Hepatocyte (in vitro differentiated cells): Measurements from ENCODE around the gene PXDN.

Experiments
- EZH2 ChIP-seq: fragments of 200-600 bp; sonication (generic); IDR thresholded peaks from 2 replicates; pipeline ENCODE4 v1.6.1; 2016; ENCODE audit warnings: antibody characterized with exemption, mild to moderate bottlenecking, borderline replicate concordance
- TF ChIP-seq, protein P1 (sequence below): fragments of 200-600 bp; sonication (generic); IDR thresholded peaks from 2 replicates; pipeline ENCODE4 v1.5.1; 2016; ENCODE audit warnings: antibody characterized with exemption, mild to moderate bottlenecking; ENCODE audit not compliant: poor library complexity

DNA sequence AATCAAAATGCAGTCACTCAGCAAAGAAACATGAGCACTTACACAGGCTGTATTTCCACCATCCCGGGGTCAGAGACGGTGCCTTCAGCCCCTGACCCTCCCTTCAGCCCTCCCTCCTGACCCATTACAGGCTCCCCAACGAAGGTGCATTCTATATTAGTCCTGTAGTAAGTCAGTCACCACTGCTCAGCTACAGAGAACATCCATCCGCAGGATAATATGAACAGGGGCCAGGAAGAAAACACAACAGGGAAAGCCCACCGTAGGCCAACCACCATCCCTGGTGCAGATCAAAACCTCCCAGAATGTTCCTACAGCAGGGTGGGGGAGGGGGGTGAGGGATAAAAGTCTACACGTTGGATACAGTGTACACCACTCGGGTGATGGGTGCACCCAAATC, 15.1 kb downstream of the PXDN start:
- TF ChIP-seq, protein P1, sequence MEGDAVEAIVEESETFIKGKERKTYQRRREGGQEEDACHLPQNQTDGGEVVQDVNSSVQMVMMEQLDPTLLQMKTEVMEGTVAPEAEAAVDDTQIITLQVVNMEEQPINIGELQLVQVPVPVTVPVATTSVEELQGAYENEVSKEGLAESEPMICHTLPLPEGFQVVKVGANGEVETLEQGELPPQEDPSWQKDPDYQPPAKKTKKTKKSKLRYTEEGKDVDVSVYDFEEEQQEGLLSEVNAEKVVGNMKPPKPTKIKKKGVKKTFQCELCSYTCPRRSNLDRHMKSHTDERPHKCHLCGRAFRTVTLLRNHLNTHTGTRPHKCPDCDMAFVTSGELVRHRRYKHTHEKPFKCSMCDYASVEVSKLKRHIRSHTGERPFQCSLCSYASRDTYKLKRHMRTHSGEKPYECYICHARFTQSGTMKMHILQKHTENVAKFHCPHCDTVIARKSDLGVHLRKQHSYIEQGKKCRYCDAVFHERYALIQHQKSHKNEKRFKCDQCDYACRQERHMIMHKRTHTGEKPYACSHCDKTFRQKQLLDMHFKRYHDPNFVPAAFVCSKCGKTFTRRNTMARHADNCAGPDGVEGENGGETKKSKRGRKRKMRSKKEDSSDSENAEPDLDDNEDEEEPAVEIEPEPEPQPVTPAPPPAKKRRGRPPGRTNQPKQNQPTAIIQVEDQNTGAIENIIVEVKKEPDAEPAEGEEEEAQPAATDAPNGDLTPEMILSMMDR: no peak
- TF ChIP-seq EZH2: no peak
